Left lung (tissue), 10 donors: ENCODE data around the gene CDH13. TPM values are rescaled to one million over a fixed set of nuclear protein-coding genes. Genes with fewer than 3 reads are reported as not detected.

Experiments used
- ATAC-seq: fragments of 200-7000 bp; cut with Tn5 transposase; one replicate; pipeline ENCODE4 v1.9.1; 2020; ENCODE audit warnings: moderate library complexity
- DNase-seq, 4 donors: peaks; one replicate each; pipeline ENCODE4 v3.0.0-alpha.2; 2013 to 2020
- H3K27ac ChIP-seq, 2 donors: fragments of 200-600 bp; sonication (generic) in 1 of 2; one replicate each; pipeline versions ENCODE4 v1.5.0 to v1.8.0; 2020 to 2021
- H3K27me3 ChIP-seq, 2 donors: fragments of 200-600 bp; sonication (generic) in 1 of 2; one replicate each; pipeline versions ENCODE4 v1.5.0 to v1.8.0; 2020 to 2021
- H3K36me3 ChIP-seq, 2 donors: fragments of 200-600 bp; sonication (generic) in 1 of 2; one replicate each; pipeline versions ENCODE4 v1.5.0 to v1.8.0; 2020 to 2021
- H3K4me1 ChIP-seq, 2 donors: fragments of 200-600 bp; one replicate each; pipeline ENCODE4 v1.8.0; 2021
- H3K4me3 ChIP-seq, 2 donors: fragments of 200-600 bp; sonication (generic) in 1 of 2; one replicate each; pipeline versions ENCODE4 v1.5.0 to v1.8.0; 2020 to 2021; ENCODE audit warnings: mild to moderate bottlenecking in 1 of 2
- H3K9me3 ChIP-seq, 2 donors: fragments of 200-600 bp; sonication (generic) in 1 of 2; one replicate each; pipeline versions ENCODE4 v1.5.0 to v1.8.0; 2020 to 2021
- intact Hi-C, 2 donors: fragments of 100-400 bp; cut with DNase I; formaldehyde crosslinking; loops; one replicate each; pipeline versions ENCODE4 v1.11.2 to v1.14.2; 2022
- polyA plus RNA-seq, 6 donors: library from polyadenylated mRNA; unstranded; fragments of 120-200 nt; gene quantifications; one replicate each; pipeline ENCODE4 v1.2.1, GENCODE V29; 2013; ENCODE audit not compliant: insufficient read length in 6 of 6
- total RNA-seq, 2 donors: library from RNA; stranded (reverse); fragmentation: NEBNext Ultra II Directional; extraction: Animal tissue kit (Norgen Biotek cat#: 25700); gene quantifications; one replicate each; pipeline ENCODE4 v1.2.1, GENCODE V29; 2021
- TF ChIP-seq, protein P1 (sequence below), 2 donors: fragments of 200-600 bp; sonication (generic) in 1 of 2; IDR thresholded peaks; one replicate each; pipeline versions ENCODE4 v1.5.0 to v1.8.0; 2021; ENCODE audit warnings: antibody characterized with exemption in 2 of 2
- donor health status: DM: no; HTN: yes; CAD: no.
- donor health status: DM: no; HTN: no; CAD: no.

CDH13 gene
- total and polyA plus RNA-seq, 8 donors: 2.7 to 20.3 (median 3.2) TPM

DNA sequence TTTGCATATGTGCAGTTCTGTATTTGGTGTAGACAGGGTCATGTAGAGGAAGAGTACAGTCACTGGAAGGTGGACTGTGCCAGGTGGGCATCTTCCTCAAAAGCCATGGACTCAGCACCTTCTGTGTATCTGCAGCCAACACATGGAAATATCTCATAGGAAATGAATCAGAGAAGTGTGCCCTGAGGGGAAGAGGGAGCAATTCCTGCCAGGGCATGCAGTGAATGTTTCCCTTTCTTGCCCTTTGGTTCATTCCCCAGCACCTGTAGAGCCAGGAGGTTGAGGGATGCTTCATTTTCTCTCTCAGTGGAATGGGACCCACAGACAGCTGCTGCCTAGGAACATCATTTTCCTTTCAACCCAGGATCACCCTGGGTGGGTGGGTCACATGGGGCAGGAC lies 1034.9 kb downstream of the CDH13 start:
- DNase-seq (no peak), ATAC-seq (no peak)
- Histone ChIP-seq H3K27ac (no peak overlapping the region), H3K9me3 (peaks cover 0 to 6% of the 10 kb centered on the region in 2 donors), H3K36me3 (no peaks in the 10 kb centered on the region), H3K27me3 (no peaks in the 10 kb centered on the region), H3K4me3 (no peak overlapping the region), H3K4me1 (no peaks in the 10 kb centered on the region)
- intact Hi-C loops: no loop called here
- TF ChIP-seq, protein P1, sequence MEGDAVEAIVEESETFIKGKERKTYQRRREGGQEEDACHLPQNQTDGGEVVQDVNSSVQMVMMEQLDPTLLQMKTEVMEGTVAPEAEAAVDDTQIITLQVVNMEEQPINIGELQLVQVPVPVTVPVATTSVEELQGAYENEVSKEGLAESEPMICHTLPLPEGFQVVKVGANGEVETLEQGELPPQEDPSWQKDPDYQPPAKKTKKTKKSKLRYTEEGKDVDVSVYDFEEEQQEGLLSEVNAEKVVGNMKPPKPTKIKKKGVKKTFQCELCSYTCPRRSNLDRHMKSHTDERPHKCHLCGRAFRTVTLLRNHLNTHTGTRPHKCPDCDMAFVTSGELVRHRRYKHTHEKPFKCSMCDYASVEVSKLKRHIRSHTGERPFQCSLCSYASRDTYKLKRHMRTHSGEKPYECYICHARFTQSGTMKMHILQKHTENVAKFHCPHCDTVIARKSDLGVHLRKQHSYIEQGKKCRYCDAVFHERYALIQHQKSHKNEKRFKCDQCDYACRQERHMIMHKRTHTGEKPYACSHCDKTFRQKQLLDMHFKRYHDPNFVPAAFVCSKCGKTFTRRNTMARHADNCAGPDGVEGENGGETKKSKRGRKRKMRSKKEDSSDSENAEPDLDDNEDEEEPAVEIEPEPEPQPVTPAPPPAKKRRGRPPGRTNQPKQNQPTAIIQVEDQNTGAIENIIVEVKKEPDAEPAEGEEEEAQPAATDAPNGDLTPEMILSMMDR (IDR thresholded peaks at IDR 0.05): no peak

DNA sequence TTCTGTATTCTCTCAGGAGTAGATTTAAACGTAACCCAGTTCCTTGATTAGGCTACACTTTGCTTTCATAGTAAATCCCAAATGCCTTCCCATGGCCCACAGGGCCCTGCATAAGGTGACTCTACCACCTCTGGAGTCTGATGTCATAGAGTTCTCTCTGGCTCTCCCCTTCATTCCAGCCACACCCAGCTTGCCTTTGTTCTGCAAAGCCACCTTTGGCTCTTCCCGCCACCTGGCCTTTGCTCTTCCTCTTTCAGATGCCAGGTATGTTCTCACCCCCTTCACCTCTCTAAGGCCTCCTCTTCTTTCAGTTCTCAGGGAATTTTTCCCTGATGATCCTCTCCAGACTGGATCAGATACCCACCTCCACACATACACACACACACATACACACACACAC lies 1039.7 kb downstream of the CDH13 start:
- Histone ChIP-seq H3K4me3 (no peak overlapping the region), H3K27me3 (no peaks in the 10 kb centered on the region), H3K4me1 (no peaks in the 10 kb centered on the region), H3K9me3 (peaks cover 0 to 6% of the 10 kb centered on the region in 2 donors), H3K36me3 (no peaks in the 10 kb centered on the region), H3K27ac (no peak overlapping the region)
- intact Hi-C loops: no loop called here
- no peak for ATAC-seq
- TF ChIP-seq, protein P1 (IDR thresholded peaks at IDR 0.05): no peak
- DNase-seq: no peak

DNA sequence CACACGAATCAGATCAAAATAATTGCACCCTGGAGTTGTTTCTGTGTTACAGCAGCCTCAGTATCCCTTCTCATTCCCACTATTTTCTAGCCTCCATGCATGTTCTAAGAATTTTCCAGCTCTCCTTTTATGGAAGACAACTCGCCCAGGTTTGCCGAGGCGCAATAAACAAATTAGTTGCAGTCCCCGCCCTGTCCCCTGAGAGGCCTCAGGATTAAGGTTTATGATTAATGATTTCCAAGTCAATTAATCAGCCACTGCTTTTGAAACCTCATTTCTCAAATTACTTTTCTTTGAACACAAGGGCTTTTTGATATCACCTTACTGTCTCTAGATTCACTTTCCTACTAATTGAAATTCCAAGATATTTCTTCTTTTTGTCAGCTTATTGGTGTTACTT lies 1042.7 kb downstream of the CDH13 start:
- TF ChIP-seq, protein P1 (IDR thresholded peaks at IDR 0.05): no peak
- intact Hi-C loops: no loop called here
- Histone ChIP-seq H3K27me3 (no peaks in the 10 kb centered on the region), H3K9me3 (peaks cover 0 to under 1% of the 10 kb centered on the region in 2 donors), H3K36me3 (no peaks in the 10 kb centered on the region), H3K4me3 (no peak overlapping the region), H3K27ac (no peak overlapping the region), H3K4me1 (no peaks in the 10 kb centered on the region)
- DNase-seq: no peak
- no peak for ATAC-seq

DNA sequence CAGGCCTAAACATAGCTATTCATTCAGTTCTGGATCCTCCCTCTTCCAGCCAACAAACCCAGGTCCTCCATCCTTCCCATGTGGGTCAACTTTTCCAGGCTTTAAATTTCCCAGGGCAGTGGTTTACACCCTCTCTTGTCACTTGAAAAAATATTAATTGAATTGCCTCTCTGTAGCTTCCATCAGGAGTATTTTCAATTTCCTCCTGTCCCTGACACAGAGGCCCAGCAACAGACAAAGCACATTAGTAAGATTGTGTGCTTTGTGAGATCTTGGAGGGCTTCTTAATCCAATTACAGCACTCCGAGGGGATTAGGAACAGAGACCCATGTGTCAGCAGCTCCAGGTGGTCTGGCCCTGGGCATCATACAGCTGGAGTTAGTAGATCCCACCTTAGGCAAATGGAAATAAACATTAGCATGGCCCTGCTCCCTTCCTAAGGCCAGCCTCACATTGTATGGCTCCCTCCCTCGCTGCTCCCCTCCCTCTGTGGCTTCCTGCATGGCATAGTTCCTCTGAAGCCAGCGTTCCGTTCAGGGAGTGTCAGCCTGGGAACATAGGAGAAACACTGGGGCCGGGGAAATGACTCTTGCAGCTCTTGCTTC lies 1048.3 kb downstream of the CDH13 start:
- intact Hi-C loops: no loop called here
- TF ChIP-seq, protein P1 (IDR thresholded peaks at IDR 0.05): no peak
- H3K27ac ChIP-seq: no peak overlapping the region
- no peaks in the 10 kb centered on the region for H3K36me3 ChIP-seq
- no peak for DNase-seq
- no peak for ATAC-seq
- no peaks in the 10 kb centered on the region for H3K9me3 ChIP-seq
- H3K4me1 ChIP-seq: no peaks in the 10 kb centered on the region
- no peaks in the 10 kb centered on the region for H3K27me3 ChIP-seq
- H3K4me3 ChIP-seq: no peak overlapping the region

DNA sequence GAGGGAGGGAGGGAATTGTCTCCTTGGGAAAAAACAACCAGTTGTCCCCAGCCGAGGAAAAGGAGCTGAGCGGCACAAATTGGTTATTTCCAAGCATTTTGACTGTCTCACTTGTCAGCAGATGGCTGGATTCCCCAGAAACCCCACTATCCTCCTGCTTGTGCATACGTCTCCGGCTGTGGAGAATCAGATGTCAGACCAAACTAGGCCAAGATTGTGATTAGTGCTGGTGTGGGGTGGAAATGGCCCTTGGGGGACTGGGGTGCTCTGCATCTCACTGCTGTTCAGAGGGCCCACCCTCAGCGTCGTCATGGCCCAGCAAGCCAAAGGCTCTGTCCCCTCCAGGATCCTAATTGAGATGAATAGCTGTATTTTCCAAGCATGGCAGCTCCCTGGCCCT lies 1049.3 kb downstream of the CDH13 start:
- TF ChIP-seq, protein P1 (IDR thresholded peaks at IDR 0.05): no peak
- Histone ChIP-seq H3K9me3 (no peaks in the 10 kb centered on the region), H3K4me1 (no peaks in the 10 kb centered on the region), H3K27ac (no peak overlapping the region), H3K4me3 (no peak overlapping the region), H3K36me3 (no peaks in the 10 kb centered on the region), H3K27me3 (no peaks in the 10 kb centered on the region)
- DNase-seq (no peak), ATAC-seq (no peak)
- intact Hi-C loops: no loop called here
